WTC11 (cell line): ENCODE data around the gene RBFOX2.

ENCODE experiments used
- CTCF ChIP-seq: fragments of 200-600 bp; IDR thresholded peaks from 2 replicates; pipeline ENCODE4 v1.8.0; 2022; ENCODE audit warnings: antibody characterized with exemption
- NR3C1 ChIP-seq: sonication (generic); formaldehyde crosslinking; conservative IDR thresholded peaks from 2 replicates; pipeline ENCODE4 v1.8.1; 2023; ENCODE audit warnings: low read depth, mild to moderate bottlenecking, missing genetic modification reagents
- OVOL2 ChIP-seq: fragments of 250-450 bp; sonication (Bioruptor Pico); IDR thresholded peaks from 2 replicates; pipeline ENCODE4 v1.9.0; 2021; ENCODE audit warnings: mild to moderate bottlenecking, borderline replicate concordance
- PRDM15 ChIP-seq: sonication (generic); formaldehyde crosslinking; IDR thresholded peaks from 2 replicates; pipeline ENCODE4 v1.8.0; 2022; ENCODE audit warnings: missing genetic modification reagents
- PRRX2 ChIP-seq: fragments of 250-450 bp; sonication (Bioruptor Pico); IDR thresholded peaks from 2 replicates; pipeline ENCODE4 v1.8.0; 2021; ENCODE audit warnings: mild to moderate bottlenecking
- RELA ChIP-seq: sonication (generic); formaldehyde crosslinking; IDR thresholded peaks from 2 replicates; pipeline ENCODE4 v1.8.1; 2022; ENCODE audit warnings: missing genetic modification reagents, mild to moderate bottlenecking, borderline replicate concordance
- ZBTB21 ChIP-seq: sonication (generic); formaldehyde crosslinking; IDR thresholded peaks from 2 replicates; pipeline ENCODE4 v1.8.1; 2023; ENCODE audit warnings: mild to moderate bottlenecking, missing genetic modification reagents, borderline replicate concordance
- ZNF263 ChIP-seq: sonication (generic); formaldehyde crosslinking; IDR thresholded peaks from 2 replicates; pipeline ENCODE4 v1.8.1; 2022; ENCODE audit warnings: low read depth, mild to moderate bottlenecking, moderate library complexity, missing genetic modification reagents
- ZNF317 ChIP-seq: sonication (generic); formaldehyde crosslinking; IDR thresholded peaks from 2 replicates; pipeline ENCODE4 v1.8.1; 2023; ENCODE audit warnings: low read depth, mild to moderate bottlenecking, moderate library complexity, missing genetic modification reagents, borderline replicate concordance
- TF ChIP-seq, protein P1 (sequence below): sonication (generic); formaldehyde crosslinking; IDR thresholded peaks from 2 replicates; pipeline ENCODE4 v1.8.0; 2022; ENCODE audit warnings: mild to moderate bottlenecking, missing genetic modification reagents

DNA sequence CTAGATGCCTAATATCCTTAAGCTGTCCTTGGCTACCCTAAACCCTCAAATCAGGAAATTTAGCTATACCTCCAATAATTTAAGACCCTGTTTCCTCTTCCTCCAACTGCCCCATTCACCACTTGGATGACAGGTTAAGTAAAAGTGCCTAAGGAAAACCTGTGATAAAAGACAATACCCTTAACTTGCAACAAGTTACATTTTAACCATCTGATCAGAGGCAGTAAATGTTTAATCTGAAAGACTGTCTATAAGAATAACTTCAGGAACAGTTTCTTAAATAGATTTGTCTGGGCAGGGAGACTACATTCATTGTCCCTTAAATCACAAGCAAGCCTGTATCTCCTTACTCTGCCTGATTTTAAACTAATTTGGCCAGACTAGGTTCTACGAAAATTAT is 181.8 kb downstream of the RBFOX2 start:
- TF ChIP-seq CTCF = no peak
- no peak for TF ChIP-seq ZNF317 (CRISPR knock-in tag)
- no peak for TF ChIP-seq NR3C1 (CRISPR knock-in tag)
- TF ChIP-seq RELA (CRISPR knock-in tag) = no peak
- no peak for TF ChIP-seq PRDM15
- TF ChIP-seq PRRX2 (CRISPR knock-in tag) = no peak
- no peak for TF ChIP-seq ZBTB21 (CRISPR knock-in tag)
- TF ChIP-seq, protein P1, sequence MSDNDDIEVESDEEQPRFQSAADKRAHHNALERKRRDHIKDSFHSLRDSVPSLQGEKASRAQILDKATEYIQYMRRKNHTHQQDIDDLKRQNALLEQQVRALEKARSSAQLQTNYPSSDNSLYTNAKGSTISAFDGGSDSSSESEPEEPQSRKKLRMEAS (CRISPR knock-in tag) = no peak
- no peak for TF ChIP-seq ZNF263 (CRISPR knock-in tag)
- no peak for TF ChIP-seq OVOL2 (CRISPR knock-in tag)
